Activated CD4-positive, alpha-beta T cell treated with anti-CD3 and anti-CD28 coated beads, Interleukin-2, amount 10 ng/mL, durations not matched to agents 7 days and 5 days (primary cell): ENCODE measurements around the gene JAKMIP2. TPM values are rescaled to one million over a fixed set of nuclear protein-coding genes. Genes with fewer than 3 reads are reported as not detected.
"Not testable (repeated sequence)": the region's sequence is repeated elsewhere in the genome, so short reads cannot be mapped to it uniquely, and the experiment has no call there.

Source experiments
- CTCF ChIA-PET: fragments of 350-600 bp; sonication (Branson Sonifier 250); formaldehyde crosslinking; loops from one replicate; lab custom pipeline; 2021; ENCODE audit warnings: antibody characterized with exemption; lab: Charles Lee
- POLR2A ChIA-PET: fragments of 350-600 bp; sonication (Branson Sonifier 250); formaldehyde crosslinking; loops from one replicate; lab custom pipeline; 2021; ENCODE audit warnings: antibody characterized with exemption; lab: Charles Lee
- DNase-seq: peaks from one replicate; pipeline ENCODE4 v3.0.0-alpha.2; 2020
- H3K27ac Mint-ChIP-seq: one replicate; pipeline ENCODE4 v1.8.0; 2021; ENCODE audit warnings: mild to moderate bottlenecking, moderate library complexity, mixed read lengths
- H3K27me3 Mint-ChIP-seq: one replicate; pipeline ENCODE4 v1.8.0; 2021; ENCODE audit warnings: mixed read lengths
- H3K36me3 Mint-ChIP-seq: one replicate; pipeline ENCODE4 v1.8.0; 2021; ENCODE audit warnings: low read depth, mixed read lengths
- H3K4me1 Mint-ChIP-seq: one replicate; pipeline ENCODE4 v1.8.0; 2021; ENCODE audit warnings: mixed read lengths
- H3K4me3 Mint-ChIP-seq: one replicate; pipeline ENCODE4 v1.8.0; 2021; ENCODE audit warnings: mild to moderate bottlenecking, moderate library complexity, mixed read lengths
- H3K9me3 Mint-ChIP-seq: one replicate; pipeline ENCODE4 v1.8.0; 2021; ENCODE audit warnings: mixed read lengths
- total RNA-seq, 2 experiments: library from RNA; stranded (reverse); gene quantifications; one replicate each; pipeline ENCODE4 v1.2.3, GENCODE V29; 2021

JAKMIP2 gene
- total RNA-seq, 2 experiments from 2014 or later, result 4.3 to 5.3 TPM

- no peaks in the 10 kb centered on the region for H3K27me3 Mint-ChIP-seq
- no peak overlapping the region for H3K27ac Mint-ChIP-seq
- no peaks in the 10 kb centered on the region for H3K4me1 Mint-ChIP-seq
- DNase-seq, result no peak
- POLR2A ChIA-PET, result no interaction called here
- no peaks in the 10 kb centered on the region for H3K9me3 Mint-ChIP-seq
- H3K4me3 Mint-ChIP-seq, result no peak overlapping the region
- CTCF ChIA-PET, result no interaction called here
- H3K36me3 Mint-ChIP-seq, result no peaks in the 10 kb centered on the region
These were observed 224.4 kb downstream of the JAKMIP2 start for GRCh38 chr5:147557876-147558745.

GRCh38 chr5:147555176-147555575 is 227.4 kb downstream of the JAKMIP2 start:
- ChIA-PET POLR2A (no interaction called here), CTCF (no interaction called here)
- Mint-ChIP-seq H3K4me3 (no peak overlapping the region), H3K36me3 (no peaks in the 10 kb centered on the region), H3K27ac (no peak overlapping the region), H3K9me3 (no peaks in the 10 kb centered on the region), H3K4me1 (no peaks in the 10 kb centered on the region), H3K27me3 (no peaks in the 10 kb centered on the region)
- DNase-seq, result no peak

GRCh38 chr5:147554261-147554817 is 228.2 kb downstream of the JAKMIP2 start:
- H3K9me3 Mint-ChIP-seq, result peaks cover 2% of the 10 kb centered on the region
- H3K27ac Mint-ChIP-seq, result no peak overlapping the region
- no peaks in the 10 kb centered on the region for H3K27me3 Mint-ChIP-seq
- no peak overlapping the region for H3K4me3 Mint-ChIP-seq
- CTCF ChIA-PET, result no interaction called here
- POLR2A ChIA-PET, result no interaction called here
- H3K36me3 Mint-ChIP-seq, result no peaks in the 10 kb centered on the region
- no peak for DNase-seq
- H3K4me1 Mint-ChIP-seq, result no peaks in the 10 kb centered on the region

- H3K27me3 Mint-ChIP-seq, H3K4me3 Mint-ChIP-seq, H3K27ac Mint-ChIP-seq, DNase-seq, H3K4me1 Mint-ChIP-seq, CTCF ChIA-PET, POLR2A ChIA-PET, H3K36me3 Mint-ChIP-seq, H3K9me3 Mint-ChIP-seq: not testable (repeated sequence)
These were observed 228.7 kb downstream of the JAKMIP2 start for GRCh38 chr5:147553817-147554216.

- Mint-ChIP-seq H3K27me3 (no peaks in the 10 kb centered on the region), H3K4me3 (no peak overlapping the region), H3K27ac (no peak overlapping the region), H3K4me1 (no peaks in the 10 kb centered on the region), H3K9me3 (peaks cover 2% of the 10 kb centered on the region), H3K36me3 (no peaks in the 10 kb centered on the region)
- ChIA-PET CTCF (no interaction called here), POLR2A (no interaction called here)
- no peak for DNase-seq
These were observed 229.6 kb downstream of the JAKMIP2 start for GRCh38 chr5:147552897-147553296.

- no peaks in the 10 kb centered on the region for H3K27me3 Mint-ChIP-seq
- H3K27ac Mint-ChIP-seq, result no peak overlapping the region
- ChIA-PET POLR2A (no interaction called here), CTCF (no interaction called here)
- no peak for DNase-seq
- peaks cover 2% of the 10 kb centered on the region for H3K9me3 Mint-ChIP-seq
- no peak overlapping the region for H3K4me3 Mint-ChIP-seq
- H3K36me3 Mint-ChIP-seq, result no peaks in the 10 kb centered on the region
- H3K4me1 Mint-ChIP-seq, result no peaks in the 10 kb centered on the region
These were observed 230.9 kb downstream of the JAKMIP2 start for GRCh38 chr5:147551677-147552076.

- Mint-ChIP-seq H3K4me1 (no peaks in the 10 kb centered on the region), H3K36me3 (no peaks in the 10 kb centered on the region), H3K27me3 (no peaks in the 10 kb centered on the region), H3K4me3 (no peak overlapping the region), H3K27ac (no peak overlapping the region), H3K9me3 (peaks cover 2% of the 10 kb centered on the region)
- ChIA-PET POLR2A (no interaction called here), CTCF (no interaction called here)
- DNase-seq, result no peak
These were observed 234.8 kb downstream of the JAKMIP2 start for GRCh38 chr5:147547730-147548129.

- no peak for DNase-seq
- Mint-ChIP-seq H3K27ac (no peak overlapping the region), H3K4me3 (no peak overlapping the region), H3K4me1 (no peaks in the 10 kb centered on the region), H3K9me3 (no peaks in the 10 kb centered on the region), H3K36me3 (no peaks in the 10 kb centered on the region), H3K27me3 (no peaks in the 10 kb centered on the region)
- ChIA-PET POLR2A (no interaction called here), CTCF (no interaction called here)
These were observed 238.0 kb downstream of the JAKMIP2 start for GRCh38 chr5:147544556-147544955.

- DNase-seq, result no peak
- CTCF ChIA-PET, result no interaction called here
- Mint-ChIP-seq H3K27me3 (no peaks in the 10 kb centered on the region), H3K4me1 (no peaks in the 10 kb centered on the region), H3K4me3 (no peak overlapping the region), H3K27ac (no peak overlapping the region), H3K9me3 (no peaks in the 10 kb centered on the region), H3K36me3 (no peaks in the 10 kb centered on the region)
- POLR2A ChIA-PET, result no interaction called here
These were observed 243.5 kb downstream of the JAKMIP2 start for GRCh38 chr5:147539053-147539452.

- no peak for DNase-seq
- H3K36me3 Mint-ChIP-seq, result no peaks in the 10 kb centered on the region
- ChIA-PET POLR2A (no interaction called here), CTCF (no interaction called here)
- no peaks in the 10 kb centered on the region for H3K27me3 Mint-ChIP-seq
- H3K4me1 Mint-ChIP-seq, result no peaks in the 10 kb centered on the region
- H3K27ac Mint-ChIP-seq, result no peak overlapping the region
- H3K9me3 Mint-ChIP-seq, result no peaks in the 10 kb centered on the region
- no peak overlapping the region for H3K4me3 Mint-ChIP-seq
These were observed 244.3 kb downstream of the JAKMIP2 start for GRCh38 chr5:147538236-147538635.

Other genes with a start within 250 kb of the JAKMIP2 start
- not detected for gene SPINK1, start 48.9 kb upstream of the JAKMIP2 start, total RNA-seq
- gene SCGB3A2, start 96.0 kb upstream of the JAKMIP2 start, total RNA-seq, result not detected
- gene C5orf46, start 123.8 kb upstream of the JAKMIP2 start, total RNA-seq, result not detected